OCI-M1 (cell line): Measurements from ENCODE around the gene ZNF611.
"Not testable (repeated sequence)": the region's sequence is repeated elsewhere in the genome, so short reads cannot be mapped to it uniquely, and the experiment has no call there.

ENCODE experiments used
- DNase-seq: peaks from one replicate; lab custom pipeline; 2025; lab: John Stamatoyannopoulos, UW

Gene ZNF611

GRCh38 chr19:52716522-52716921 is 18.3 kb downstream of the ZNF611 start:
- DNase-seq: no peak

- not testable (repeated sequence) for DNase-seq
These were observed 18.9 kb downstream of the ZNF611 start for GRCh38 chr19:52715902-52716301.

GRCh38 chr19:52715330-52715729 is 19.5 kb downstream of the ZNF611 start:
- not testable (repeated sequence) for DNase-seq

GRCh38 chr19:52713051-52713450 is 21.8 kb downstream of the ZNF611 start:
- DNase-seq: not testable (repeated sequence)

GRCh38 chr19:52711661-52712060 is 23.2 kb downstream of the ZNF611 start:
- DNase-seq: not testable (repeated sequence)

- DNase-seq: no peak
These were observed 24.3 kb downstream of the ZNF611 start for GRCh38 chr19:52710538-52710937.

- DNase-seq: not testable (repeated sequence)
These were observed 29.2 kb downstream of the ZNF611 start for GRCh38 chr19:52705615-52706014.

- DNase-seq: no peak
These were observed 30.9 kb downstream of the ZNF611 start for GRCh38 chr19:52703917-52704316.

- no peak for DNase-seq
These were observed 34.2 kb downstream of the ZNF611 start for GRCh38 chr19:52700673-52701072.

GRCh38 chr19:52699555-52699954 is 35.3 kb downstream of the ZNF611 start:
- DNase-seq: peak; percentile 36

- DNase-seq: peak; percentile 22
These were observed 38.8 kb downstream of the ZNF611 start for GRCh38 chr19:52695996-52696395.

- DNase-seq: no peak
These were observed 39.9 kb downstream of the ZNF611 start for GRCh38 chr19:52694921-52695320.

- not testable (repeated sequence) for DNase-seq
These were observed 40.6 kb downstream of the ZNF611 start for GRCh38 chr19:52694281-52694680.

GRCh38 chr19:52692431-52693008 is 42.3 kb downstream of the ZNF611 start:
- DNase-seq: no peak

- no peak for DNase-seq
These were observed 43.1 kb downstream of the ZNF611 start for GRCh38 chr19:52691737-52692136.

GRCh38 chr19:52691215-52691610 is 43.6 kb downstream of the ZNF611 start:
- no peak for DNase-seq

GRCh38 chr19:52690369-52691214 is 44.3 kb downstream of the ZNF611 start:
- DNase-seq: peak; percentile 96

GRCh38 chr19:52689843-52690368 is 44.9 kb downstream of the ZNF611 start:
- DNase-seq: no peak

- peak; percentile 76 for DNase-seq
These were observed 45.7 kb downstream of the ZNF611 start for GRCh38 chr19:52688925-52689796.

- no peak for DNase-seq
These were observed 46.5 kb downstream of the ZNF611 start for GRCh38 chr19:52688335-52688734.

- no peak for DNase-seq
These were observed 47.2 kb downstream of the ZNF611 start for GRCh38 chr19:52687684-52688083.

- no peak for DNase-seq
These were observed 49.0 kb downstream of the ZNF611 start for GRCh38 chr19:52685811-52686210.
